Measurements from ENCODE around the gene LEMD1.
"Not testable (repeated sequence)": the region's sequence is repeated elsewhere in the genome, so short reads cannot be mapped to it uniquely, and the experiment has no call there.

Gene LEMD1

GRCh38 chr1:205398586-205398985, 23.3 kb downstream of the LEMD1 start:
- DNase-seq (ENCODE audit: low read depth in 1 of 2, low spot score in 1 of 2) = no peak
- TF ChIP-seq JUND (IDR thresholded peaks at IDR 0.05; ENCODE audit: low read depth) = no peak
- in situ Hi-C loops (cut with HindIII; ENCODE audit: low pct_unique_long_range_greater_than_20kb, low sequenced_read_pairs) = no loop called here

- DNase-seq (ENCODE audit: low read depth in 1 of 2, low spot score in 1 of 2) = peak; percentile 50 to 81
- in situ Hi-C loops (cut with HindIII; ENCODE audit: low pct_unique_long_range_greater_than_20kb, low sequenced_read_pairs) = no loop called here
- TF ChIP-seq JUND (IDR thresholded peaks at IDR 0.05; ENCODE audit: low read depth) = no peak
These were observed 24.8 kb downstream of the LEMD1 start for GRCh38 chr1:205396967-205397616.

GRCh38 chr1:205395616-205396015, 26.2 kb downstream of the LEMD1 start:
- DNase-seq (ENCODE audit: low read depth in 1 of 2, low spot score in 1 of 2) = no peak
- TF ChIP-seq JUND (IDR thresholded peaks at IDR 0.05; ENCODE audit: low read depth) = no peak
- in situ Hi-C loops (cut with HindIII; ENCODE audit: low pct_unique_long_range_greater_than_20kb, low sequenced_read_pairs) = no loop called here

GRCh38 chr1:205392650-205393049, 29.2 kb downstream of the LEMD1 start:
- in situ Hi-C loops (cut with HindIII; ENCODE audit: low pct_unique_long_range_greater_than_20kb, low sequenced_read_pairs) = no loop called here
- TF ChIP-seq JUND (IDR thresholded peaks at IDR 0.05; ENCODE audit: low read depth) = no peak
- DNase-seq (ENCODE audit: low read depth in 1 of 2, low spot score in 1 of 2) = no peak

- no peak for DNase-seq (ENCODE audit: low read depth in 1 of 2, low spot score in 1 of 2)
- TF ChIP-seq JUND (IDR thresholded peaks at IDR 0.05; ENCODE audit: low read depth) = no peak
- in situ Hi-C loops (cut with HindIII; ENCODE audit: low pct_unique_long_range_greater_than_20kb, low sequenced_read_pairs) = no loop called here
These were observed 30.5 kb downstream of the LEMD1 start for GRCh38 chr1:205391386-205391785.

- in situ Hi-C loops (cut with HindIII; ENCODE audit: low pct_unique_long_range_greater_than_20kb, low sequenced_read_pairs) = no loop called here
- DNase-seq (ENCODE audit: low read depth in 1 of 2, low spot score in 1 of 2) = no peak
- TF ChIP-seq JUND (IDR thresholded peaks at IDR 0.05; ENCODE audit: low read depth) = no peak
These were observed 34.0 kb downstream of the LEMD1 start for GRCh38 chr1:205387845-205388244.

- DNase-seq (ENCODE audit: low read depth in 1 of 2, low spot score in 1 of 2); in situ Hi-C loops (cut with HindIII; ENCODE audit: low pct_unique_long_range_greater_than_20kb, low sequenced_read_pairs): not testable (repeated sequence)
These were observed 38.9 kb downstream of the LEMD1 start for GRCh38 chr1:205382990-205383389.

- TF ChIP-seq JUND (IDR thresholded peaks at IDR 0.05; ENCODE audit: low read depth) = no peak
- DNase-seq (ENCODE audit: low read depth in 1 of 2, low spot score in 1 of 2) = no peak
- in situ Hi-C loops (cut with HindIII; ENCODE audit: low pct_unique_long_range_greater_than_20kb, low sequenced_read_pairs) = no loop called here
These were observed 39.3 kb downstream of the LEMD1 start for GRCh38 chr1:205382561-205382960.

- no peak for TF ChIP-seq JUND (IDR thresholded peaks at IDR 0.05; ENCODE audit: low read depth)
- in situ Hi-C loops (cut with HindIII; ENCODE audit: low pct_unique_long_range_greater_than_20kb, low sequenced_read_pairs) = no loop called here
- no peak for DNase-seq (ENCODE audit: low read depth in 1 of 2, low spot score in 1 of 2)
These were observed 40.6 kb downstream of the LEMD1 start for GRCh38 chr1:205381305-205381704.

- in situ Hi-C loops (cut with HindIII; ENCODE audit: low pct_unique_long_range_greater_than_20kb, low sequenced_read_pairs) = no loop called here
- no peak for DNase-seq (ENCODE audit: low read depth in 1 of 2, low spot score in 1 of 2)
- TF ChIP-seq JUND (IDR thresholded peaks at IDR 0.05; ENCODE audit: low read depth) = no peak
These were observed 41.0 kb downstream of the LEMD1 start for GRCh38 chr1:205380882-205381281.

- DNase-seq (ENCODE audit: low read depth in 1 of 2, low spot score in 1 of 2) = no peak
These were observed 42.8 kb downstream of the LEMD1 start for GRCh38 chr1:205379056-205379455.

GRCh38 chr1:205377355-205377754, 44.5 kb downstream of the LEMD1 start:
- in situ Hi-C loops (cut with HindIII; ENCODE audit: low pct_unique_long_range_greater_than_20kb, low sequenced_read_pairs) = no loop called here
- no peak for TF ChIP-seq JUND (IDR thresholded peaks at IDR 0.05; ENCODE audit: low read depth)

More at GRCh38 chr1:205379056-205379455, 42.8 kb downstream of the LEMD1 start:
- no peak for TF ChIP-seq JUND (IDR thresholded peaks at IDR 0.05; ENCODE audit: low read depth)
- in situ Hi-C loops (cut with HindIII; ENCODE audit: low pct_unique_long_range_greater_than_20kb, low sequenced_read_pairs) = no loop called here

GRCh38 chr1:205376739-205377138, 45.1 kb downstream of the LEMD1 start:
- DNase-seq (ENCODE audit: low read depth in 1 of 2, low spot score in 1 of 2) = no peak
- in situ Hi-C loops (cut with HindIII; ENCODE audit: low pct_unique_long_range_greater_than_20kb, low sequenced_read_pairs) = no loop called here
- TF ChIP-seq JUND (IDR thresholded peaks at IDR 0.05; ENCODE audit: low read depth) = no peak

More at GRCh38 chr1:205377355-205377754, 44.5 kb downstream of the LEMD1 start:
- no peak for DNase-seq (ENCODE audit: low read depth in 1 of 2, low spot score in 1 of 2)
